PFSK-1 (cell line): ENCODE measurements around the gene ANKIB1.

Experiments used
- FOXP2 ChIP-seq: optimal IDR thresholded peaks from 2 replicates; pipeline ENCODE3; 2011; ENCODE audit warnings: borderline replicate concordance, control low read depth, inconsistent platforms; ENCODE audit not compliant: insufficient read depth; ENCODE audit errors: extremely low read length, extremely low read depth
- POLR2AphosphoS5 ChIP-seq: IDR thresholded peaks from 2 replicates; pipeline ENCODE4 v1.6.1; 2012; ENCODE audit warnings: low read depth, mild to moderate bottlenecking, control low read depth, low read length, moderate library complexity
- SIN3A ChIP-seq: IDR thresholded peaks from 2 replicates; pipeline ENCODE4 v1.6.1; 2012; ENCODE audit warnings: mild to moderate bottlenecking, low read length, moderate library complexity, borderline replicate concordance; ENCODE audit not compliant: insufficient read depth
- TAF1 ChIP-seq: IDR thresholded peaks from 2 replicates; pipeline ENCODE4 v1.6.1; 2012; ENCODE audit warnings: low read length, control low read depth, borderline replicate concordance; ENCODE audit not compliant: insufficient read depth
- TF ChIP-seq, protein P1 (sequence below), 2 experiments: IDR thresholded peaks; 2 replicates each; pipeline versions ENCODE4 v1.6.1 to v1.8.0; 2011 to 2012; ENCODE audit warnings: low read depth in 2 of 2, low read length in 2 of 2, control low read depth in 1 of 2, inconsistent platforms in 1 of 2, mild to moderate bottlenecking in 1 of 2, moderate library complexity in 1 of 2; ENCODE audit not compliant: insufficient read depth in 1 of 2

ANKIB1 gene

DNA sequence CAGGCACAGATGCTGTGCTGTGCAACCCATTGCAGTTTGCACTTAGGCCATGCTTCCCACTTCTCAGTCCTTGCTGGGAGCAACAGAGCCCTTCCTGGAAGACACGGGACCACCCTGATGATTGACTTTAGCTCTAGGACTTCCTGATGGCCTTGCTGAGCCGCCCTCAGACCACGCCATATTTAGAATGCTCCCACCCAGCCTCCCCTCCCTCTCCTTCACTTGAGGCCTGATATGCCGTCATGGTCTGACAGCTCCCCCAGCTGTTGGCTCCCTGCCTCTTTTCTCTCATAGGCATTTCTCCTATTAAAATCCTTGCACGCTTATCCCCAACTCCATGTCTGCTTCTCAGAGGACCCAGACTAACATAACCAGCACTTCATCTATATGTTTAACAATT lies 172.1 kb downstream of the ANKIB1 start:
- TF ChIP-seq, protein P1, sequence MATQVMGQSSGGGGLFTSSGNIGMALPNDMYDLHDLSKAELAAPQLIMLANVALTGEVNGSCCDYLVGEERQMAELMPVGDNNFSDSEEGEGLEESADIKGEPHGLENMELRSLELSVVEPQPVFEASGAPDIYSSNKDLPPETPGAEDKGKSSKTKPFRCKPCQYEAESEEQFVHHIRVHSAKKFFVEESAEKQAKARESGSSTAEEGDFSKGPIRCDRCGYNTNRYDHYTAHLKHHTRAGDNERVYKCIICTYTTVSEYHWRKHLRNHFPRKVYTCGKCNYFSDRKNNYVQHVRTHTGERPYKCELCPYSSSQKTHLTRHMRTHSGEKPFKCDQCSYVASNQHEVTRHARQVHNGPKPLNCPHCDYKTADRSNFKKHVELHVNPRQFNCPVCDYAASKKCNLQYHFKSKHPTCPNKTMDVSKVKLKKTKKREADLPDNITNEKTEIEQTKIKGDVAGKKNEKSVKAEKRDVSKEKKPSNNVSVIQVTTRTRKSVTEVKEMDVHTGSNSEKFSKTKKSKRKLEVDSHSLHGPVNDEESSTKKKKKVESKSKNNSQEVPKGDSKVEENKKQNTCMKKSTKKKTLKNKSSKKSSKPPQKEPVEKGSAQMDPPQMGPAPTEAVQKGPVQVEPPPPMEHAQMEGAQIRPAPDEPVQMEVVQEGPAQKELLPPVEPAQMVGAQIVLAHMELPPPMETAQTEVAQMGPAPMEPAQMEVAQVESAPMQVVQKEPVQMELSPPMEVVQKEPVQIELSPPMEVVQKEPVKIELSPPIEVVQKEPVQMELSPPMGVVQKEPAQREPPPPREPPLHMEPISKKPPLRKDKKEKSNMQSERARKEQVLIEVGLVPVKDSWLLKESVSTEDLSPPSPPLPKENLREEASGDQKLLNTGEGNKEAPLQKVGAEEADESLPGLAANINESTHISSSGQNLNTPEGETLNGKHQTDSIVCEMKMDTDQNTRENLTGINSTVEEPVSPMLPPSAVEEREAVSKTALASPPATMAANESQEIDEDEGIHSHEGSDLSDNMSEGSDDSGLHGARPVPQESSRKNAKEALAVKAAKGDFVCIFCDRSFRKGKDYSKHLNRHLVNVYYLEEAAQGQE (IDR thresholded peaks at IDR 0.05; ENCODE audit: insufficient read depth in 1 of 2, low read depth in 2 of 2, low read length in 2 of 2), result no peak
- TF ChIP-seq TAF1 (no peak), FOXP2 (no peak), POLR2AphosphoS5 (no peak), SIN3A (no peak)

DNA sequence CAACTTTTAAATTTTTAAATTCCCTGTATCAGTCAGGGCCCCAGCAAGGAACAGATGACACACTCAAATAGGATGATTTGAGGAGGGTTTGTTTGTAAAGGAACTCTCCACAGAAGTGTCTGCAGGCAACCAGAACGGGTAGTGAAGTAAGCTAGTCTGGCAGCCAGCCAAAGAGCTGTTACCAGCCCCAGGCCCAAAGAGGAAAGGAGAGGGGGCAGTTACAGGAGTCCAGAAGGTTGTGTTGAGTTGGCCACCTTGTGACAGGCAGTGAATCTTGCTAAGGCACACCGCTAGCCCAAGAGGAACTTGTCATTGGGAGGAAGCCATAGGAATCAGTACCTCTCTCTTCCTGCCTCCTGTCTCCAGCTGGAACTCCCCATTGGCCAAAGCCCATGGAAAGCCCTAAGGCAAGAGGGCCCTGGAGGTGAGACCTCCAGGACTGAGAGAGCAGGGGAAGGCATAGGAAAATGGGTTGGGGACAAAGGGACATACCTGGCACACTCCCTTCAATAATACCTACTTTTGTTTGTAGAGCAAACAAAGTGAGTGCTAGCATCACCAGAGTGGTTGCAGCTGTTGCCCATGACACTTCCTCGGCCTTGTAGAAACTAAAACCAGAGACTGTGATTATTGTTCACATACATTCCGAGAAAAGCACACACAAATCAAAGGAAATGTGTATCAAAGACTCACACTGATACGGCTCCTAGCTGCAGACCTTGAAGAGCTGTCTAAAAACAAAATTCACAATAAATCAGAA lies 176.1 kb downstream of the ANKIB1 start:
- TF ChIP-seq POLR2AphosphoS5, result no peak
- no peak for TF ChIP-seq SIN3A
- TF ChIP-seq TAF1, result no peak
- no peak for TF ChIP-seq FOXP2
- TF ChIP-seq, protein P1 (IDR thresholded peaks at IDR 0.05; ENCODE audit: insufficient read depth in 1 of 2, low read depth in 2 of 2, low read length in 2 of 2), result no peak

DNA sequence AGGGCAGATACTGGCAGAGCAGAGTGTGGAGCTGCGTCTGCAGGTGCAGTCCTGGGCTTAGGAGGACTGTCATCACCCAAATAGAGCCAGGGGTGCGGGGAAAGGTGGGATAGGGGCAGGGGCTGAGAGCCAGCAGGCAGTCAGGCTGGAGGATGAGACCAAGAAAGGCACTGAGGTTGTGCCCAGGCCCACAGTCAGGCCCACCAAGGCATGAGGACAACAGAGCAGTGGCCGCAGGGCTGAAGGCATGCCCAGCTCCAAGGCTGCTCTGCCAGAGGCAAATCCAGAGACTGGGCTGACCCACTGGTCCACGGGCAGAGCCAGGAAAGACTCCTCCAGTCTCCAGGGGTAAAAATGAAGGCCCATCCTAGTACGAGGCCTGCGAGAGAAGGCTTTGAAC lies 177.2 kb downstream of the ANKIB1 start:
- TF ChIP-seq, protein P1 (IDR thresholded peaks at IDR 0.05; ENCODE audit: insufficient read depth in 1 of 2, low read depth in 2 of 2, low read length in 2 of 2), result no peak
- no peak for TF ChIP-seq TAF1
- no peak for TF ChIP-seq FOXP2
- TF ChIP-seq SIN3A, result no peak
- no peak for TF ChIP-seq POLR2AphosphoS5

DNA sequence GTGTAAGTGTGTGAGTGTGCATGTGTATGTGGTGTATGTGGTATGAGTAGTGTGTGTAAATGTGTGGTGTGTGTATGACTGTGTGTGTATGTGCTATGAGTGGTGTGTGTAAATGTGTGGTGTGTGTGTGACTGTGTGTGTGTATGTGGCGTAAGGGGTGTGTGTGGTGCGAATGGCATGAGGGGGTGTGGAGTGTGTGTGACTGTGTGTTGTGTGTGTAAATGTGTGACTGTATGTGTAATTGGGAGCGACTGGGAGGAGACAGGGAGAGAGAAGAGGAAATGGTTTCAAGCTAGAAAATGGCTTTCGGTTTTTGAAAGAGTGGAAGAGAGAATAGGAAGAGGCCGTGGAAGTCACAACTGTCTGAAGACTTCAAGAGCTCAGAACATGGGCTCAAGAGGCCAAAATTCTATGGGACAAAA lies 177.9 kb downstream of the ANKIB1 start:
- TF ChIP-seq SIN3A (no peak), POLR2AphosphoS5 (no peak), TAF1 (no peak), FOXP2 (no peak)
- TF ChIP-seq, protein P1 (IDR thresholded peaks at IDR 0.05; ENCODE audit: insufficient read depth in 1 of 2, low read depth in 2 of 2, low read length in 2 of 2), result no peak
